Spleen (tissue), 7 donors: ENCODE results near the gene NGFR.

Experiments used
- CTCF ChIP-seq, 11 experiments: fragments of 200-600 bp in 7 of 11; fragments of 450-650 bp in 4 of 11; sonication (generic) in 4 of 11; IDR thresholded peaks in 8 of 11; conservative IDR thresholded peaks in 3 of 11; 1 replicate in 7 of 11; 2 replicates in 4 of 11; pipeline versions ENCODE4 v1.4.0 to v1.8.0; 2016 to 2021; ENCODE audit warnings: antibody characterized with exemption in 11 of 11, inconsistent platforms in 4 of 11, mild to moderate bottlenecking in 1 of 11
- POLR2A ChIP-seq, 3 donors: fragments of 450-650 bp; IDR thresholded peaks; one replicate each; pipeline ENCODE4 v1.5.1; 2017; ENCODE audit warnings: antibody characterized with exemption in 3 of 3, mild to moderate bottlenecking in 1 of 3
- donor health status: DM: no; HTN: no; CAD: no; lungs with moderate emphysema.
- donor health status: DM: no; HTN: no; CAD: no.
- donor health status: DM: no; HTN: no; CAD: no.

- no peak for TF ChIP-seq CTCF (IDR thresholded peaks at IDR 0.05 in 8 of 11, conservative IDR thresholded peaks at IDR 0.05 in 3 of 11)
- TF ChIP-seq POLR2A (IDR thresholded peaks at IDR 0.05) = no peak
Observed at GRCh38 chr17:49471089-49471683, 23.9 kb upstream of the NGFR start.
